Brain microvascular endothelial cell (primary cell): ENCODE results near the gene IDUA.
A peak's percentile ranks its signal among the peaks of the same experiment; 100 is the strongest.

Source experiments
- DNase-seq: peaks from one replicate; pipeline ENCODE4 v3.0.0-alpha.2; 2020
- H3K27ac ChIP-seq: fragments of 250-450 bp; sonication (Bioruptor Pico); 2 replicates; pipeline ENCODE4 v1.5.1; 2020; ENCODE audit warnings: mild to moderate bottlenecking, moderate library complexity
- H3K27me3 ChIP-seq: fragments of 250-450 bp; sonication (Bioruptor Pico); replicated peaks from 2 replicates; pipeline ENCODE4 v1.5.1; 2020; ENCODE audit warnings: mild to moderate bottlenecking
- H3K36me3 ChIP-seq: fragments of 250-450 bp; sonication (Bioruptor Pico); replicated peaks from 2 replicates; pipeline ENCODE4 v1.5.1; 2020; ENCODE audit warnings: mild to moderate bottlenecking
- H3K4me3 ChIP-seq: 2 replicates; pipeline ENCODE4 v1.5.1; 2011; ENCODE audit warnings: low read depth, mild to moderate bottlenecking, control low read depth, low read length, moderate library complexity
- in situ Hi-C: cut with HindIII; loops from 2 replicates; pipeline ENCODE4 v1.10.0; 2017; ENCODE audit warnings: low sequenced_read_pairs, low pct_ligation_motif_present
- TF ChIP-seq, protein P1 (sequence below): IDR thresholded peaks from 2 replicates; pipeline ENCODE4 v1.5.1; 2011; ENCODE audit warnings: low read depth, mild to moderate bottlenecking, moderate library complexity, low read length, control low read depth, inconsistent platforms; ENCODE audit errors: missing control alignments

The IDUA gene

DNA sequence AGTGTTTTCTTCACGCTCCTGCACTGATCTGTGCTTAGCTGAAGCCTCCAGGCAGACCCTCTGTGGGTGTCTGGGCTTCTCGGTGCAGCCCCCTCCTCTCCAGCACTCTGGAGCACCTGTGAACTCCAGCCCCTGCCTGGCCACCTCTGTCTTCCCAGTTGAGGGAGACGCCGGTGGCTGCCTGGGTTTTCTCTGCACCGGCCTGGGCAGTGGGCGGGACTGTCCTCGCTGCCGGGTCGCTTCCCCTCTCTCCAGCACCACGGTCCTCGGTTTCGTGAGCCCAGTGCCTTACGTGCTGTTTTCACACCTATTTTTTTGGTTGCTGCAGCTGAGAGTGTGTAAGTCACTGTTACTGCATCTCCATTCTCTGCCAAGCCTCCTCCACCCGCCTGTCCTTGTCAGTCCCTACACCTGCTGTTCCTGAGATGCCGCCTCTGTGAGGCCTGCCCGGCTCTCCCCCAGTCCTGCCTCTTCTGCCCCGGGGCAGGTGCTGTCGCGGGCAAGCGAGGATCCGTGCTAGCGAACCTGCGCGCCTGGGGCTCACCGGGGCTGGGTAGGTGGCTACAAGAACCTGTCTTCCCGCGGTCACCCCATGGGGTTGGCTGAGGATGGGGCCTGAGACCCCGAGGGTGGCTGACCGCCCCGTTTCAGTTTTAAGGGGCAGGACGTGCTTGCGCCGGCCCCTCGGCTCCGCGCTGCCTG is 22.1 kb downstream of the IDUA start:
- no peak for DNase-seq
- Histone ChIP-seq H3K4me3 (peak overlapping the region; percentile 57), H3K36me3 (peaks cover 4% of the 10 kb centered on the region), H3K27me3 (peaks cover 25% of the 10 kb centered on the region), H3K27ac (no peak overlapping the region)
- TF ChIP-seq, protein P1, sequence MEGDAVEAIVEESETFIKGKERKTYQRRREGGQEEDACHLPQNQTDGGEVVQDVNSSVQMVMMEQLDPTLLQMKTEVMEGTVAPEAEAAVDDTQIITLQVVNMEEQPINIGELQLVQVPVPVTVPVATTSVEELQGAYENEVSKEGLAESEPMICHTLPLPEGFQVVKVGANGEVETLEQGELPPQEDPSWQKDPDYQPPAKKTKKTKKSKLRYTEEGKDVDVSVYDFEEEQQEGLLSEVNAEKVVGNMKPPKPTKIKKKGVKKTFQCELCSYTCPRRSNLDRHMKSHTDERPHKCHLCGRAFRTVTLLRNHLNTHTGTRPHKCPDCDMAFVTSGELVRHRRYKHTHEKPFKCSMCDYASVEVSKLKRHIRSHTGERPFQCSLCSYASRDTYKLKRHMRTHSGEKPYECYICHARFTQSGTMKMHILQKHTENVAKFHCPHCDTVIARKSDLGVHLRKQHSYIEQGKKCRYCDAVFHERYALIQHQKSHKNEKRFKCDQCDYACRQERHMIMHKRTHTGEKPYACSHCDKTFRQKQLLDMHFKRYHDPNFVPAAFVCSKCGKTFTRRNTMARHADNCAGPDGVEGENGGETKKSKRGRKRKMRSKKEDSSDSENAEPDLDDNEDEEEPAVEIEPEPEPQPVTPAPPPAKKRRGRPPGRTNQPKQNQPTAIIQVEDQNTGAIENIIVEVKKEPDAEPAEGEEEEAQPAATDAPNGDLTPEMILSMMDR: no peak
- in situ Hi-C loops: no loop called here

GRCh38 chr4:1009542-1010394 is 22.9 kb downstream of the IDUA start:
- Histone ChIP-seq H3K4me3 (peak overlapping the region; percentile 57), H3K27ac (no peak overlapping the region), H3K27me3 (peaks cover 17% of the 10 kb centered on the region), H3K36me3 (peaks cover 4% of the 10 kb centered on the region)
- peak; percentile 20 for DNase-seq
- in situ Hi-C loops: no loop called here
- TF ChIP-seq, protein P1: peak; percentile 26

DNA sequence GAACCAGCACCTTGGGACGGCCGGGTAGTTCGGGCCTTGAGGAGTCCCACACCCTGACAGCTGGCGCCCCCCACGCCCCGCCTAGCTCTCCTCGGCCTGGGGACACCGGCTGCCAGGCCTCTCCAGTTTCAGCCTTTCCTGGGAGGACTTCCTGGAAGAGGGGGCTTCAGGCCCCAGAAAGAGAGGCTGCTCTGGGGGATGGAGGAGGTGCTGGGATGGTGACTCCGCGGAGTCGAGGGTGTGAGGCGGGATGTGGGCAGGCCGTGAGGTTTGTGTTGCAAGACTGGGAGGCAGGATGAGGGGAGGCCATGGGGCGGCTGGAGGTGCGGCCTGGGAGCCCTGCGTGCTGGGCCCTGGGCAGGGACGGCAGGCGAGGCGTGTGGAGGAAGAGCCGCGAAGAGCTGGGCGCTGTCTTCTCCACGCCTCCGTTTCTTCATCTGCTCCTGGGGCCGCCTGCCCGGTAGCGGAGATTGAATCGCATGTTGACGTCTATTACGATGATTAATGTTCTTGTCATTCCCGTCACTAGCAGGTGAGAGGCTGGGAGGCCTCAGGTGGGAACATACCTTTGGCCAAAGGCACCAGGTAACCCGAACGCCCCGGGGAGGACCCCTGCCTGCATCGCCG is 23.7 kb downstream of the IDUA start:
- peak; percentile 55 for DNase-seq
- TF ChIP-seq, protein P1: no peak
- Histone ChIP-seq H3K36me3 (peaks cover 4% of the 10 kb centered on the region), H3K4me3 (peak overlapping the region; percentile 29), H3K27ac (no peak overlapping the region), H3K27me3 (peaks cover 15% of the 10 kb centered on the region)
- in situ Hi-C loops: no loop called here

GRCh38 chr4:1011022-1011665 is 24.3 kb downstream of the IDUA start, which contains the start of gene FGFRL1:
Gene FGFRL1, plus strand, starts transcription at chr4:1011626. Its CDS starts 860 bp downstream, at chr4:1012486.
- Histone ChIP-seq H3K36me3 (peaks cover 4% of the 10 kb centered on the region), H3K4me3 (peak within 1 kb of the TSS; percentile 57), H3K27ac (no peak within 1 kb of the TSS), H3K27me3 (peaks cover 14% of the 10 kb centered on the region)
- TF ChIP-seq, protein P1: no peak
- DNase-seq: peak; percentile 71
- in situ Hi-C loops: no loop called here

GRCh38 chr4:1011666-1012033 is 24.8 kb downstream of the IDUA start:
- no peak for DNase-seq
- no peak overlapping the region for H3K27ac ChIP-seq
- in situ Hi-C loops: no loop called here
- H3K36me3 ChIP-seq: peaks cover 4% of the 10 kb centered on the region
- TF ChIP-seq, protein P1: no peak
- H3K27me3 ChIP-seq: peaks cover 14% of the 10 kb centered on the region
- peak overlapping the region; percentile 20 for H3K4me3 ChIP-seq
